ENCODE data around the gene CYBB. TPM values are rescaled to one million over a fixed set of nuclear protein-coding genes. Genes with fewer than 3 reads are reported as not detected.

CYBB gene
- total and polyA plus RNA-seq, 2 experiments from 2014 or later = 0.38 to 0.42 TPM

GRCh38 chrX:37752281-37752680 is 27.6 kb upstream of the CYBB start:
- no peaks in the 10 kb centered on the region for H3K36me3 ChIP-seq
- H3K9me3 ChIP-seq (ENCODE audit: low read depth) = no peaks in the 10 kb centered on the region
- DNase-seq (ENCODE audit: low read depth in 1 of 2, low spot score in 1 of 2) = no peak
- no peak overlapping the region for H3K27ac ChIP-seq
- H3K4me1 ChIP-seq (ENCODE audit: low read depth) = no peaks in the 10 kb centered on the region
- no peaks in the 10 kb centered on the region for H3K27me3 ChIP-seq
- TF ChIP-seq CTCF (IDR thresholded peaks at IDR 0.05; ENCODE audit: low read depth, low read length) = no peak
- no peak overlapping the region for H3K4me3 ChIP-seq

- Histone ChIP-seq H3K4me3 (no peak overlapping the region), H3K4me1 (ENCODE audit: low read depth) (no peaks in the 10 kb centered on the region), H3K36me3 (no peaks in the 10 kb centered on the region), H3K9me3 (ENCODE audit: low read depth) (no peaks in the 10 kb centered on the region), H3K27ac (no peak overlapping the region), H3K27me3 (no peaks in the 10 kb centered on the region)
- DNase-seq (ENCODE audit: low read depth in 1 of 2, low spot score in 1 of 2) = no peak
- TF ChIP-seq CTCF (IDR thresholded peaks at IDR 0.05; ENCODE audit: low read depth, low read length) = no peak
These were observed 26.9 kb upstream of the CYBB start for GRCh38 chrX:37752936-37753335.

GRCh38 chrX:37753384-37753783 is 26.5 kb upstream of the CYBB start:
- Histone ChIP-seq H3K36me3 (no peaks in the 10 kb centered on the region), H3K9me3 (ENCODE audit: low read depth) (no peaks in the 10 kb centered on the region), H3K4me3 (no peak overlapping the region), H3K4me1 (ENCODE audit: low read depth) (no peaks in the 10 kb centered on the region), H3K27ac (no peak overlapping the region), H3K27me3 (no peaks in the 10 kb centered on the region)
- no peak for DNase-seq (ENCODE audit: low read depth in 1 of 2, low spot score in 1 of 2)
- no peak for TF ChIP-seq CTCF (IDR thresholded peaks at IDR 0.05; ENCODE audit: low read depth, low read length)

GRCh38 chrX:37754516-37754915 is 25.3 kb upstream of the CYBB start:
- Histone ChIP-seq H3K36me3 (no peaks in the 10 kb centered on the region), H3K27ac (no peak overlapping the region), H3K4me3 (no peak overlapping the region), H3K9me3 (ENCODE audit: low read depth) (no peaks in the 10 kb centered on the region), H3K4me1 (ENCODE audit: low read depth) (no peaks in the 10 kb centered on the region), H3K27me3 (no peaks in the 10 kb centered on the region)
- TF ChIP-seq CTCF (IDR thresholded peaks at IDR 0.05; ENCODE audit: low read depth, low read length) = no peak
- DNase-seq (ENCODE audit: low read depth in 1 of 2, low spot score in 1 of 2) = no peak

GRCh38 chrX:37755025-37755424 is 24.8 kb upstream of the CYBB start:
- no peaks in the 10 kb centered on the region for H3K36me3 ChIP-seq
- no peaks in the 10 kb centered on the region for H3K4me1 ChIP-seq (ENCODE audit: low read depth)
- no peak overlapping the region for H3K27ac ChIP-seq
- no peak for DNase-seq (ENCODE audit: low read depth in 1 of 2, low spot score in 1 of 2)
- H3K27me3 ChIP-seq = no peaks in the 10 kb centered on the region
- no peaks in the 10 kb centered on the region for H3K9me3 ChIP-seq (ENCODE audit: low read depth)
- no peak for TF ChIP-seq CTCF (IDR thresholded peaks at IDR 0.05; ENCODE audit: low read depth, low read length)
- H3K4me3 ChIP-seq = no peak overlapping the region

- H3K4me3 ChIP-seq = no peak overlapping the region
- H3K27ac ChIP-seq = no peak overlapping the region
- no peaks in the 10 kb centered on the region for H3K4me1 ChIP-seq (ENCODE audit: low read depth)
- no peak for TF ChIP-seq CTCF (IDR thresholded peaks at IDR 0.05; ENCODE audit: low read depth, low read length)
- H3K27me3 ChIP-seq = no peaks in the 10 kb centered on the region
- H3K36me3 ChIP-seq = no peaks in the 10 kb centered on the region
- no peak for DNase-seq (ENCODE audit: low read depth in 1 of 2, low spot score in 1 of 2)
- no peaks in the 10 kb centered on the region for H3K9me3 ChIP-seq (ENCODE audit: low read depth)
These were observed 22.8 kb upstream of the CYBB start for GRCh38 chrX:37757082-37757481.
